GM18520 (cell line): Measurements from ENCODE around the gene SI.
"Not testable (repeated sequence)": the region's sequence is repeated elsewhere in the genome, so short reads cannot be mapped to it uniquely, and the experiment has no call there.

Experiments
- ATAC-seq: cut with Tn5 transposase; IDR thresholded peaks from one replicate; pipeline ENCODE4 v1.9.1; 2021; ENCODE audit not compliant: unreplicated experiment

Gene SI

DNA sequence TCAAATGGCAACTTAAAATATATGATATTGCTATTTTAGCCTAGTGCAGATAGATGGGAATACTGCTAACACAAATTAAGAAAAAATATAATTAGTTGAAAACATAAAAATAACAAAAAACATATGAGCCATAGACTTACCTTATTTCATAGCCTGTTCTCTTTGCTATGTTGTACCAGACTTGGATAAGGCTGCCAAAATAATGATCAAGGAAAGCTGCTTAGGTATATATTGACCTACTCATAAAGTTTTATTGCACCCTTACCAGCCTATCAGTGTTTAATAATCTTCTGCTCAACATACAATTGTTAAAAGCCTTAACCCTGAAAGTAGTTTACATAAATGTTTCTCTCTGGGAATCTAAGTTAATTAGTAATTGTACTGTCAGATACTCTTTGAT is at the start of gene SI:
SI (minus strand) TSS at position 204 of the 400 bp plus-strand sequence. CDS start 2,484 bp downstream, outside the sequence.
- no peak for ATAC-seq

DNA sequence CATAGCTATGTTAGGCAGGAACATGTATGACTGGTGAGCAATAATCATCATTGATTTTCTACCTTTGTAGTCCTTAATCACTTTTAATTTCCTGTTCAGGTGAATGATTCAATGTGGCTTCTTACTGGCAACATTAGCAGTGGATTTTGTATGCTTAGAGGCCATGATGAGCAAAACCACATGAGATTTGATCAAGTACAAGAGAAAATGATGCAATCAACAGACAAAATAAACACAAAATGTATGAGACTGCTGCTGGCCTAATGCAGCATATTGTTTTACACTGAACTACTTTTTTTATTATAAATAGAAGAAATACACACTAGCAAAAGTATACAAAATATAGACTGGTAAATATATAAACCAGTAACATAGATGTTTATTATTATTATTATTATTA is 47.5 kb upstream of the SI start:
- ATAC-seq = no peak

DNA sequence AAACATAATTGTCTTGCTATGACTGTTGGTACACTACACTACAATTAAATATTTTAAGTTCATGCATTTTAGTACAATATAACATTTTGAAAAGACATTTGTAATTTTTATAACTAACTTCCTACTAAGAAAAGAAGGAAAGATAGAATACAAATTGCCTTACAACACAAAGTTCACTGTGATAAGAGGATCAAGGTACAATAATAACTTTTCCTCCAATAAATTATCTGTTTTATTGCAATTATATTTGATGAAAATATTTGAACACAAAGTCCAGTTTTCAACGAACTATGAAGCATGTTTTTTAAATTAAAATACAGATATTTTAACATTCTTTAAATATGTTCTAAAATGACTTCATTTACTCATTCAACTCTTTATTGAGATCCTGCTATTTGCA is 33.1 kb upstream of the SI start:
- no peak for ATAC-seq

DNA sequence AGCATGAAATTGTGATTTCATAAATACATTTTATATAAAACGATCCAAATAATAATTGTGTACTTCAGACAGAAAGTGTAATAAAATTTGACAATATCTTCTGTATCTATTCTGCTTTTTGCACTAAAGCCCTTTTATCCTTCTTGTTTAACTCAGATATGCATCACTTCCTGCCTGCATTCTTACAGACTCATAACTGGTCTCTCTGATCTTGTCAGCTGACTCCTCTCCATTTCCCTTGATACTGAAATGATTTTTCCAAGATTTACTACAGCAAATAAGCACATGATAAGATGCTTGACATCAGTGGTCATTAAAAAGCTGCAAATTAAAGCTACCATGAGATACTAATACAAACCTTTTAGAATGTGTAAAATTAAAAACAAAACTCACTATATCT is 25.3 kb upstream of the SI start:
- ATAC-seq = no peak

DNA sequence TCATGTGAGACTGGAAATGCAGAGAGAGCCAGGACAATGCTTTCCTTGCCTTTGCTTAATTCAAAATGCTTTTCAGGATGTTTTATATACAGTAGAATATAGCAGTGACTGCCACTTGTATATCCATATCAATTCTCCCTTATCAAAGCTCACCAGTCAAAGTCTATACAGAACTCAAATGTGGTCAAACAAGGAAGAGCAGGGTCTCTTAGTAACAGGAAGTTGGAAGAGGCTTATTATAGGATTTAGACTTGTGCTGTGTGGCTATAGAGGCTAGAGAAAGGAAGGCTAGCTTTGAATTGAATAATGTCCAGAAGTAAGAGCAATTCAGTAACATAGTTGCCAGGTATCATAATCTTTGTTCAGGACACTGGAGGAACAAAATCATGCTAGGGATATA is 4.4 kb upstream of the SI start:
- ATAC-seq = no peak

DNA sequence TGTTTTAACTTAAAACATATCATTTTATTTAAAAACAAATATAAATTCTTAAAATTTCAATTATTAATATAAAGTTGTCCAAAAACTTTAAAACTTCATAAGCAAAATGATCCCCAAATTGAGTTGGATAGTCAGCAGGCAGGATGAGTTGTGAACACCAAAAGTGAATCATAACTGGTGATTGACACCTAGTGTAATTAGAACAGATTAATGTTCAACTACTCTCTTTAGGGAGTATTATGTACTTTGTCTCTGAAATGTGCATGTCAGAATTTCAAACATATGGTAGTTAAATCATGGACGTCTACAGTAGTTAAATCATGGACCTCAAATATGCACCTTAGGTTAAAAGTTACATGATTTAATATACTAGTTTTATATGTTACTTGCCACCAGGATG is 2.9 kb upstream of the SI start:
- ATAC-seq = no peak

DNA sequence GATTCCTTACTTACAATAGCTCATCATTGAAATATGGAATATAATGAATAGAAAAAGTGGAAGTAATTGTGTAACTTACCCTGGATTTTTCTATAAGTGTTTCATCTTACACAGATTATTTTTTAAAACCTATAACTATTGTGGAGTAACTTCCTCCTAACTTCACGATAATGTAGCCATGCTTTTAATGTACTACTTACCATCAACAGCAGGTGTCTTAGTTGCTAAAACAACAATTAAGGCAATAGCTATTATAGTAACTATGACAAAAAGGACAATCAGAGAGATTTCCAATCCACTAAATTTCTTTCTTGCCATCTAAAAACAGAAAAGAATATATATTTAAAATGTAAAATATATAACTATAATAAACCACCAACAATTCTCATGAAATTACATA is 2.6 kb downstream of the SI start:
- no peak for ATAC-seq

DNA sequence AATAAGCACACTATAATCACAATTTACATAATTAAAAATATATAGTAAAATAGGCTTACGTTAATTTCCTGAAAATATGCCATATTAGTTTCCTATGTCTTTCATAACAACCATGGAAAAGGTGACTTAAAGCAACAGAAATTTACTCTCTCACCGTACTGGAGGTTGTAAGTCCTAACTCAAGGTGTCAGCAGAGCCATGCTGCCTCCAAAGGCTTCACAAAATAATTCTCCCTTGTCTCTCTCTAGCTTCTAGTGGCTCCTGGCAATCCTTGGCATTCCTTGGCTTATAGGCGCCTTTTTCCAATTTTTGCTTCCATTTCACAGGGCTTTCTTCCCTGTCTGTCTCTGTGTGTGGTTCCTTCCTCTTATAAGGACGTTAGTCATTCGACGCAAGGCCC is 7.6 kb downstream of the SI start:
- no peak for ATAC-seq

DNA sequence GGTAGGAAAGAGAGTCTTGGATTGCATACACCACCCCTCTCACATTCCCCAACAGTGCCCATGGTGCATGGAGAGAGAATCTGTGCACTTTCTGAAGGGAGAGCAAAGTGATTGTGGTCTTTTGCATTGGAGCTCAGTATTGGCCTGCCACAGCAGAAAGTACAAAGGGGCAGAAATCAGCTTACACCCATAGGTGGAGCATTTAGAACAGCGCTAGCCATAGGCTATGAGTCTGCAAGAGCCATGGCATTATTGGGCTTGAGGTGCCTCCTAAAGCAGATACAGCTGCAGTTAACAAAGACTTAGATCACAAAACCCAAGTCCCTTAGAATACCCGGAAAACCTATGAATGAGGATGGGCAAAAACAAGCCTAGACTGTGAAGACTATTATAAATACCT is 21.8 kb downstream of the SI start:
- ATAC-seq = no peak

DNA sequence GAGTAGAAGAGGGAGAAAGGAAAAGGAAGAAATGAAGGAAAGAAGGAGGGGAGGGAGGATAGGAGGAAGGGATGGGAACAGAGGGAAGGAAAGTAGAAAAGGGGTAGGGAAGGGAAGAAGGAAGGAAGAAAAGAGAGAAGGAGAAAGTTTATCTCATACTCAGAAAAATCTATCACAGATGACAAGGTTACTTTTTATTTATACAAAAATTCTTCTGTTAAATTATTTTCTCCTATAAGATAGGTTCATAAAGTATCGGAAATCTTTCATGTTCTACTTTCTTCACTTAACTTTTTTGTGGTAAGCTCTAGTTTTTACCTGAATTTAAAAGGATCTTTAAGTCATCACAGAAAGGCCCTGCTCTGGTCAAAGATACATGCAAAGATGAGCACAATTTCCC is 38.1 kb downstream of the SI start:
- no peak for ATAC-seq

DNA sequence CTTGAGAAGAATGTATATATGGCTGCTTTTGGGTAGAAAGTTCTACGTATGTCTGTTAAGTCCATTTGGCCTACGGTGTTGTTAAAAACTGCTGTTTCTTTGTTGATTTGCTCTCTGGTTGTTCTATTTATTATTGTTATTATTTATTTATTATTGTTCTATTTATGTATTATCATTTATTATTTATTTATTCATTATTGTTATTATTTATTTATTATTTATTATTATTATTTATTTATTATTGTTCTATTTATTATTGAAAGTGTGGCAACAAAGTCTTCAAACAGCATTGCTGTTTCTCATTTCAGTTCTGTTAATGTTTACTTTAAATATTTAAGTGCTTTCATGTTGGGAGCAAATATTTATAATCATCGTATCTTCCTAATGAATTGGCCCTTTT is 66.7 kb downstream of the SI start:
- ATAC-seq = no peak

DNA sequence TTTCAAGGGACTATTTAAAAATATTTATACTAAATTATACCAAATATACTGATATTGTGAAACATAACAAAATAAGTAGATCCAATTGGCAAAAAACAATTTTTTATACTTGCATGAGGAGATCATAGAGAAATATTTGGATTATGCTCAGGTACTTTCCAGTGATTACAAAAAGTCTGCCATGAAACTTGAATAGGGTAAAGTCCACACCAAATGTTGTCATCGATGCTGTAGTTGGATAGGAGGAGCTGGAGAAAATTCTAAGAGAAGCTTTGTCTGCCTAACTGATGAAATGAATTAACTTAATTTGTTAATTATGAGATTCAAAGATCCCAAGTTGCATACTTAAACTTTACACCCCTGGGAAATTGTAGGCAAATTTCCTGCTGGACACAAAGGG is 93.3 kb downstream of the SI start:
- ATAC-seq = no peak

DNA sequence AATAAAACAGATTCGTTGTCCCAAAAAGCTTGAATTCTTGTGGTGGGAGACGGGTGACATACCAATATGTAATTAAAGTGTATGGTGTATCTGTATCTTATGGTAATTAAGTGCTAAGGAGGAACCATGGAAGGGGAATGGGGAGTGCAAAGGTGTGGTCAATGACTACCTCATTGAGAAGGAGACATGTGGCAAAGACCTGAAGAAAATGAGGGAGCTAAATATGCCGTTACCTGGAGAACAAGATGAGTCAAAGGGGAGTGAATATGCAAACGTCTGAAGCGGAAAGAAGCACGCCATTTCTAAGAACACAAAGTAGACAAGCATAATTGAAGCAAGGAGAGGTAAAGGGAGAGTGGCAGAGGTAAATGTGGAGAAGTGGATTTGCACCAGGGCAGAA is 115.7 kb downstream of the SI start:
- ATAC-seq = no peak

DNA sequence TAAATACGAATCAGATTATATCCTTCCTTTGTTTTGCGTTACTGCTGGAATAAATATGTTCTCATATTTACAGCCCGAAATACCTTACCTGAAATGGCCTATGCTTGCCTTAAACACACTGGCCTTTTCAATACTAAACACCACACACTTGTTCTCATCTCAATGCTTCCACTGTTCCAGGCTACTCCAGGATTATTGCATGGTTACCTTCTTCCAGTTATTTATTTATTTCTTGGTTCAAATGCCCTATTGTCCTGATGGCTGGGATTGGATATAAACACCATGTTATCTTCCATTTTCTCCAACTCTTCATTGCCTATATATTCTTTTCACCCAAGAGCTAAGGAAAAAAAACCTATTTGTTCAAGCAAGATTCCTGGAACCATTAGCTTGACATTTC is 125.3 kb downstream of the SI start:
- ATAC-seq = no peak

DNA sequence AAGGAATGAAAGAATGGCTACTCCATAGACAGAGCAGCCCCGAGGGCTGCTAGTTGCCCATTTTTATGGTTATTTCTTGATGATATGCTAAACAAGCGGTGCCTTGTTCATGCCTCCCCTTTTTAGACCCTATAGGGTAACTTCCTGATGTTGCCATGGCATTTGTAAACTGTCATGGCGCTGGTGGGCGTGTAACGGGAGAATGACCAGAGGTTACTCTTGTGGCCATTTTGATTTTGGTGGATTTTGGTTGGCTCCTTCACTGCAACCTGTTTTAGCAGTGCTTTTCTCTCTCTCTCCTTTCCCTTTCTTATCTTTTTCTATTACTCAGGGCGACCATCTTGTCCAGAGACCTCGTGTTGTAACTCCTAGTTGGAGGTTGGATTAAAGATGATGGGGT is 126.9 kb downstream of the SI start:
- not testable (repeated sequence) for ATAC-seq

DNA sequence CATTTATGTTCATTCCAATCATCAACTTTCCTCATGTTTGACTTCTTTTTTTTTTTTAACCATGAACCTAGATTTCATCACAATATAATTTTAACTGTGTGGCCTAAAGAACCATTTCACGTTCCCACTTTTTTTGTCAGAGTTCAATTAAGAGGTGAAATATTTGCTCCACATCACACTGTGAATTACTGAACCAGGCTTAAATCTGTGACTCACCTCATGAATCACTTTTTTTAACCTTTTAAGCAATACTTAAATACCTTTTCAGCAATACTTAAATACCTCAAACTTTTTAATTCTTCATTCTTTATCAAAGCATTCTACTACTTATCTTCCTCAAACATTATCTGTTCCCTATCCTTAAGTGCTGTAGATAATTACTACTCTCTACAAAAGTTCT is 137.6 kb downstream of the SI start:
- no peak for ATAC-seq

DNA sequence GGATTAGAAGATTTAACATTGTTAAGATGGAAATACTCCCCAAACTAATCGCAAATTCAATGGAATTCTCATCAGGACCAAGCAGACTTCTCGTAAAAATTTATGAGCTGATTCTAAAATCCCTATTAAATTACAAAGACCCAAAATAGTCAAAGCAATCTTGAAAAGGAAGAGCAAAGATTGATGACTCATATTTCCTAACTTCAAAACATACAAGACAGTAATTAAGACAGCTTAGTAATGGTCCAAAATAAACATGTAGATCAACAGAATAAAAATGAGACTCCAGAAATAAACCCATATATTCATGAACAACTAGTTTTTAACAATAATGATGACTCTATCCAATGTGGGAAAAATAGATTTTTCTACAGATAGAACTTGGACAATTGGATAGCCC is 148.7 kb downstream of the SI start:
- ATAC-seq = no peak
